Thymus (tissue), 11 donors: Measurements from ENCODE around the gene CNIH1. TPM values are rescaled to one million over a fixed set of nuclear protein-coding genes. Genes with fewer than 3 reads are reported as not detected.
"Not testable (repeated sequence)": the region's sequence is repeated elsewhere in the genome, so short reads cannot be mapped to it uniquely, and the experiment has no call there.

Experiments
- DNase-seq, 9 donors: peaks; one replicate each; pipeline ENCODE4 v3.0.0-alpha.2; 2013; ENCODE audit warnings: low spot score in 9 of 9, low read depth in 6 of 9, missing footprints in 1 of 9
- H3K27ac ChIP-seq, 2 donors: one replicate each; pipeline ENCODE4 v1.5.1; 2013; ENCODE audit warnings: control low read depth in 1 of 2, low read depth in 1 of 2, low read length in 1 of 2, mild to moderate bottlenecking in 1 of 2, moderate library complexity in 1 of 2
- H3K27me3 ChIP-seq, 2 donors: one replicate each; pipeline ENCODE4 v1.5.1; 2013; ENCODE audit warnings: low read length in 1 of 2; ENCODE audit not compliant: control insufficient read depth in 2 of 2, insufficient read depth in 1 of 2
- H3K36me3 ChIP-seq, 2 donors: one replicate each; pipeline ENCODE4 v1.5.1; 2013; ENCODE audit warnings: low read length in 1 of 2, mild to moderate bottlenecking in 1 of 2, moderate library complexity in 1 of 2; ENCODE audit not compliant: control insufficient read depth in 2 of 2, insufficient read depth in 2 of 2
- H3K4me1 ChIP-seq, 2 donors: one replicate each; pipeline ENCODE4 v1.5.1; 2013; ENCODE audit warnings: low read length in 2 of 2; ENCODE audit not compliant: control insufficient read depth in 2 of 2, insufficient read depth in 2 of 2
- H3K4me3 ChIP-seq, 2 donors: one replicate each; pipeline ENCODE4 v1.5.1; 2013; ENCODE audit warnings: low read length in 2 of 2, control low read depth in 1 of 2, mild to moderate bottlenecking in 1 of 2
- H3K9me3 ChIP-seq, 2 donors: one replicate each; pipeline ENCODE4 v1.5.1; 2013; ENCODE audit warnings: low read length in 1 of 2, mild to moderate bottlenecking in 1 of 2; ENCODE audit not compliant: control insufficient read depth in 2 of 2, insufficient read depth in 1 of 2
- WGBS: extraction: QIAGEN DNeasy Blood & Tissue Kit; methylation state at CpG from one replicate; pipeline ENCODE4 v1.1.7; 2013; 5-methylcytosine and 5-hydroxymethylcytosine counted together
- polyA plus RNA-seq: library from polyadenylated mRNA; stranded (reverse); fragments of 200-250 nt; gene quantifications from one replicate; pipeline ENCODE4 v1.2.3, GENCODE V29; 2013
- total RNA-seq: library from RNA; stranded (reverse); fragments of 120-200 nt; gene quantifications from one replicate; pipeline ENCODE4 v1.2.4, GENCODE V29; 2013
- donor health status: healthy.

The CNIH1 gene
- total and polyA plus RNA-seq, 2 donors, result 55.8 to 73.7 TPM

- no peak for DNase-seq
- no peaks in the 10 kb centered on the region for H3K4me1 ChIP-seq
- no peak overlapping the region for H3K27ac ChIP-seq
- no peaks in the 10 kb centered on the region for H3K9me3 ChIP-seq
- over 99% methylated on average over 3 of the region's 3 CpGs for WGBS
- H3K27me3 ChIP-seq, result no peaks in the 10 kb centered on the region
- H3K36me3 ChIP-seq, result peaks cover 19 to 40% of the 10 kb centered on the region in 2 donors
- no peak overlapping the region for H3K4me3 ChIP-seq
Measured at GRCh38 chr14:54427871-54428270, 13.3 kb downstream of the CNIH1 start.

- no peaks in the 10 kb centered on the region for H3K27me3 ChIP-seq
Measured at GRCh38 chr14:54425537-54426274, 15.5 kb downstream of the CNIH1 start.

GRCh38 chr14:54425068-54425467, 16.1 kb downstream of the CNIH1 start:
- no peak overlapping the region for H3K4me3 ChIP-seq
- 96% methylated on average over 2 of the region's 2 CpGs for WGBS
- no peak for DNase-seq
- H3K36me3 ChIP-seq, result peaks cover 14 to 40% of the 10 kb centered on the region in 2 donors
- H3K4me1 ChIP-seq, result no peaks in the 10 kb centered on the region
- H3K9me3 ChIP-seq, result no peaks in the 10 kb centered on the region
- H3K27me3 ChIP-seq, result no peaks in the 10 kb centered on the region
- no peak overlapping the region for H3K27ac ChIP-seq

More at GRCh38 chr14:54425537-54426274, 15.5 kb downstream of the CNIH1 start:
- H3K9me3 ChIP-seq, result no peaks in the 10 kb centered on the region
- H3K4me3 ChIP-seq, result no peak overlapping the region
- 97% methylated on average over 3 of the region's 3 CpGs for WGBS
- no peak overlapping the region for H3K27ac ChIP-seq
- H3K4me1 ChIP-seq, result no peaks in the 10 kb centered on the region
- H3K36me3 ChIP-seq, result peaks cover 16 to 40% of the 10 kb centered on the region in 2 donors
- no peak for DNase-seq

- Histone ChIP-seq H3K9me3 (no peaks in the 10 kb centered on the region), H3K27ac (no peak overlapping the region), H3K4me1 (no peaks in the 10 kb centered on the region), H3K4me3 (no peak overlapping the region), H3K27me3 (no peaks in the 10 kb centered on the region), H3K36me3 (peaks cover 11 to 35% of the 10 kb centered on the region in 2 donors)
- DNase-seq, result no peak
- WGBS, result 99% methylated on average over 4 of the region's 4 CpGs
Measured at GRCh38 chr14:54424479-54424901, 16.7 kb downstream of the CNIH1 start.

- no peaks in the 10 kb centered on the region for H3K9me3 ChIP-seq
- H3K4me3 ChIP-seq, result no peak overlapping the region
- DNase-seq, result no peak
- H3K27me3 ChIP-seq, result no peaks in the 10 kb centered on the region
- H3K27ac ChIP-seq, result no peak overlapping the region
- peaks cover 6 to 32% of the 10 kb centered on the region in 2 donors for H3K36me3 ChIP-seq
- H3K4me1 ChIP-seq, result no peaks in the 10 kb centered on the region
Measured at GRCh38 chr14:54423991-54424390, 17.2 kb downstream of the CNIH1 start.

GRCh38 chr14:54420478-54421142, 20.6 kb downstream of the CNIH1 start:
- H3K27ac ChIP-seq, result no peak overlapping the region
- DNase-seq, result peak in 1 of 9 donors; percentile 24
- H3K4me3 ChIP-seq, result no peak overlapping the region
- H3K27me3 ChIP-seq, result no peaks in the 10 kb centered on the region
- H3K36me3 ChIP-seq, result peaks cover 6 to 19% of the 10 kb centered on the region in 2 donors
- H3K9me3 ChIP-seq, result no peaks in the 10 kb centered on the region
- H3K4me1 ChIP-seq, result no peaks in the 10 kb centered on the region
- WGBS, result 80% methylated on average over 7 of the region's 7 CpGs

GRCh38 chr14:54411371-54411770, 29.8 kb downstream of the CNIH1 start:
- WGBS, result over 99% methylated on average over 3 of the region's 3 CpGs
- peaks cover 20 to 35% of the 10 kb centered on the region in 2 donors for H3K36me3 ChIP-seq
- no peak for DNase-seq
- no peaks in the 10 kb centered on the region for H3K4me1 ChIP-seq
- peaks cover 0 to 3% of the 10 kb centered on the region in 2 donors for H3K9me3 ChIP-seq
- no peaks in the 10 kb centered on the region for H3K27me3 ChIP-seq
- H3K4me3 ChIP-seq, result no peak overlapping the region
- no peak overlapping the region for H3K27ac ChIP-seq

GRCh38 chr14:54410215-54410614, 31.0 kb downstream of the CNIH1 start:
- Histone ChIP-seq H3K9me3 (peaks cover 0 to 3% of the 10 kb centered on the region in 2 donors), H3K36me3 (peaks cover 20 to 27% of the 10 kb centered on the region in 2 donors), H3K27ac (no peak overlapping the region), H3K4me3 (no peak overlapping the region), H3K27me3 (no peaks in the 10 kb centered on the region), H3K4me1 (no peaks in the 10 kb centered on the region)
- DNase-seq, result no peak
- WGBS, result 98% methylated on average over 1 of the region's 1 CpG

GRCh38 chr14:54403401-54404005, 37.7 kb downstream of the CNIH1 start:
- not testable (repeated sequence) for H3K9me3 ChIP-seq, H3K4me1 ChIP-seq, H3K27me3 ChIP-seq, H3K36me3 ChIP-seq, H3K4me3 ChIP-seq, H3K27ac ChIP-seq, DNase-seq
- WGBS, result 98% methylated on average over 6 of the region's 6 CpGs
